Measurements from ENCODE around the gene ZFX.

DNA sequence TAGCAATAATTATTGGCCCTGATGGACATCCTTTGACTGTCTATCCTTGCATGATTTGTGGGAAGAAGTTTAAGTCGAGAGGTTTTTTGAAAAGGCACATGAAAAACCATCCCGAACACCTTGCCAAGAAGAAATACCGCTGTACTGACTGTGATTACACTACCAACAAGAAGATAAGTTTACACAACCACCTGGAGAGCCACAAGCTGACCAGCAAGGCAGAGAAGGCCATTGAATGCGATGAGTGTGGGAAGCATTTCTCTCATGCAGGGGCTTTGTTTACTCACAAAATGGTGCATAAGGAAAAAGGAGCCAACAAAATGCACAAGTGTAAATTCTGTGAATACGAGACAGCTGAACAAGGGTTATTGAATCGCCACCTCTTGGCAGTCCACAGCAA, 60.7 kb downstream of the ZFX start:
- TF ChIP-seq EZH2 (IDR thresholded peaks at IDR 0.05; ENCODE audit: low read length, missing control alignments), result no peak
- TF ChIP-seq, protein P1, sequence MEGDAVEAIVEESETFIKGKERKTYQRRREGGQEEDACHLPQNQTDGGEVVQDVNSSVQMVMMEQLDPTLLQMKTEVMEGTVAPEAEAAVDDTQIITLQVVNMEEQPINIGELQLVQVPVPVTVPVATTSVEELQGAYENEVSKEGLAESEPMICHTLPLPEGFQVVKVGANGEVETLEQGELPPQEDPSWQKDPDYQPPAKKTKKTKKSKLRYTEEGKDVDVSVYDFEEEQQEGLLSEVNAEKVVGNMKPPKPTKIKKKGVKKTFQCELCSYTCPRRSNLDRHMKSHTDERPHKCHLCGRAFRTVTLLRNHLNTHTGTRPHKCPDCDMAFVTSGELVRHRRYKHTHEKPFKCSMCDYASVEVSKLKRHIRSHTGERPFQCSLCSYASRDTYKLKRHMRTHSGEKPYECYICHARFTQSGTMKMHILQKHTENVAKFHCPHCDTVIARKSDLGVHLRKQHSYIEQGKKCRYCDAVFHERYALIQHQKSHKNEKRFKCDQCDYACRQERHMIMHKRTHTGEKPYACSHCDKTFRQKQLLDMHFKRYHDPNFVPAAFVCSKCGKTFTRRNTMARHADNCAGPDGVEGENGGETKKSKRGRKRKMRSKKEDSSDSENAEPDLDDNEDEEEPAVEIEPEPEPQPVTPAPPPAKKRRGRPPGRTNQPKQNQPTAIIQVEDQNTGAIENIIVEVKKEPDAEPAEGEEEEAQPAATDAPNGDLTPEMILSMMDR (conservative IDR thresholded peaks at IDR 0.05 in 1 of 2, IDR thresholded peaks at IDR 0.05 in 1 of 2; ENCODE audit: low read depth in 1 of 2, low read length in 2 of 2), result no peak
